HG03108 (cell line): Measurements from ENCODE around the gene SLN.

Source experiments
- ATAC-seq: cut with Tn5 transposase; IDR thresholded peaks from one replicate; pipeline ENCODE4 v1.9.1; 2021; ENCODE audit warnings: moderate library complexity; ENCODE audit not compliant: unreplicated experiment

SLN gene

DNA sequence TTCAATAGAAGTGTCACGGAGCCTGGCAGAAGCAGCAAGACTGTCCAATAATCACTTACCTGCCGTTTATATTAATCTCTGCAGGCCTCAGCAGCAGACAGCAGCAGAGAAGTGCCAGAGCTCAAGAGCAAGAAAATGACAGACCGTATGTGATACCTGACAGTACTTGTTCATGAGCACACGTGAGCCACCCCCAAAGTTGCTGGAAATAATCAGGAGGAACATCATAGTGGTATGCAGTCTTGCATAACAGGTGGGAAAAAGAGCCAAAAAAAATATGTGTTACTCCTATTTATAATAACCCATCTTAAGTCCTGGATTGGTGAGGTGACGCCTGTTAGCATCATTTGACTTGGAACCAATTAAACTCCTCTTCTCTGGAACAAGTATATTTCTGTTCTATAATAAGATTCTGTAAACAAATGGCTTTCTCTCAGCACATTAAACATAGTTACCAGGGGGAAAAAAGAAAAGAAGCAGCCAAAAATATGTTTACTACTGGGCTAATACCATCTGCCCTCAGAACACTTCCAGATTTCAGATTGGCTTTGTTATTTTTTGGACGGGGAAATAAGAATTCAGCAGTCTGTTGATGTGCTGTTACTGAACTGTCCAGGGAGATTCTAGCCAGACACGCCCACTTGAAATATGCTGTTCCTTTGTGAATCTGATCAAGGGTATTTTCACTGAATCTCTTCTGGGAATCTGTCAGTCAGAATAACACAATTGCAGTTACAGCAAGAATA, 7.9 kb upstream of the SLN start:
- ATAC-seq: no peak

- ATAC-seq: no peak
Observed at GRCh38 chr11:107719073-107719472, 7.2 kb upstream of the SLN start.

GRCh38 chr11:107716884-107717532, 5.2 kb upstream of the SLN start:
- no peak for ATAC-seq

GRCh38 chr11:107713009-107713408, 1.2 kb upstream of the SLN start:
- ATAC-seq: no peak

DNA sequence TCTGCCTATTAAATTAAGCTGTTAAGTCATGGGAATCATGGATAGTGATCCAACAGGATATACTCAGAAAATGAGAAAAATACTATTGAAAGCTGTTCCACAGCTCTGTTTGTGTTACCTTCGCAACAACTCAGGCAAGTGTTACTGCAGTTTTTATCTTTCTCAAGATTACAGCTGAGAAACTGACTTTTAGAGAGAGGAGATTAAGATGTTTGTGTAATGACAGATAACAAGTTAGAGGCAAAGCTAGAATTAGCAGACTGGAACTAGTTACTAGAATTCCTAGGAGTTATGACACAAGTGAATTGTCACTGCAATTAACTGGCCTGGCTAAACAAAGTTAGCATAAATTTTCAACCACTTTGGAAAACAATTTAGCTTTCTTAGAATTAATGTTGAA, 1.6 kb downstream of the SLN start:
- ATAC-seq: no peak

GRCh38 chr11:107708792-107709191, 3.1 kb downstream of the SLN start:
- ATAC-seq: no peak

GRCh38 chr11:107707807-107708206, 4.0 kb downstream of the SLN start:
- no peak for ATAC-seq

DNA sequence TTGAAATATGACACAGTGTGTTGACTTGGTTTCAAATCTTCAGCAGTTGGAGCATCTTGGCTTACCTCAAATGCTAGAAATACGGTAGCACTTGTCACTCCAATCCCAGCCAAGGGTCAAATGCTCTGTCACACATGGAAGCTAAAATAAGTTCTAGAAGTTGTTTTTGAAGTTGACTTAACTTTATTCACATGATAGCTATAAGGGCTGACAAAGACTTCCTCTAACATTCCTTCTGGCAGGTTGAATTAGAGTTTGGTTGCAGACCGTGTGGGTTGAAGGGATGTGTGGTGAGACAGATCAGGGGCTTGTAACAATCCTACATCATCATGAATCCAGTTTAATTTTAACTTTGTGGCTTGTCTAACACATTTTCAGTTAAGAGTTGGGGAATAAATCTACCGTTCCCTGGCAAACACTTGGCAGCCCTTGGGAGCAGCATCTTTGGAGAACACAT, 4.6 kb downstream of the SLN start:
- ATAC-seq: no peak

- no peak for ATAC-seq
Observed at GRCh38 chr11:107706531-107706930, 5.3 kb downstream of the SLN start.

- ATAC-seq: no peak
Observed at GRCh38 chr11:107705027-107705426, 6.8 kb downstream of the SLN start.

GRCh38 chr11:107704451-107704850, 7.4 kb downstream of the SLN start:
- ATAC-seq: no peak

GRCh38 chr11:107702723-107703122, 9.1 kb downstream of the SLN start:
- ATAC-seq: no peak

- no peak for ATAC-seq
Observed at GRCh38 chr11:107702109-107702660, 9.7 kb downstream of the SLN start.

DNA sequence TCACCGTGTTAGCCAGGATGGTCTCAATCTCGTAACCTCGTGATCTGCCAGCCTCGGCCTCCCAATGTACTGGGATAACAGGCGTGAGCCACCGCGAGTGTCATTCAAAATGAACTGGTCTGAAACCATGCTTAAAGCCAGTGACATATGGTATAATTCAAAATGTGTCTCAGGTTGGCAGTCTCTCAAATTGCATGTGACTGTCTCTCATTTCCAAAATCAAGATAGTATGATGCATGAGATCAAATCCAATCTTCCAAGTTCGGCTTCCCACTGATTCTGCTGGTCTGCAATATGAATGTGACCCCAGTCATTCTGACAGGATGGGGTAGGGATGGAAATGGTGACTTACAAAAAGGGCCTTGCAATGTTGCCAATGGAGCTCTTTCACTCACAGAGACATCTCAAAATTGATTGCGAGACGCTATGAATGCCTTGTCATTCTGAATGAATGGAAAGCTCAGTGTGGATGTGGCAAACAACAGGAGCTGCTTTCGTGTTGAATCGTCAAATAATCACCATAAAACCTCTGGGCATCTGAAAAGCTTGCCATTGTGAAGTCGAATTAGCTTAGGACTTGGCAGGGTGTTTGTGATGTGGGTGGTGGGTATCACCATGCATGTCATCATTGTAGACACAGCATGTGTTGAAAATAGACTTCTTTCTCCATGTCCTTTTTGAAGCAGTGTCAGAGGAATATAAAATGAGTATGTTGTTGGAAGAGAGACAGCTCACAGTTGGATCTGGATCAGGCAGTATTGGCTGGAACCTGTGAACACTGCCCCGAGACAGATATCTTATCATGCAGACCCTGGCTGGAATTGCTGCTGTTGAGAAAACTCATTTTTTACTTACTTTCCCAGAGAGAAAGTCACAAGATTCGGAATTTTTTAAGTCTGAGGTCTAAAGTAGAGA, 12.2 kb downstream of the SLN start:
- ATAC-seq: no peak

DNA sequence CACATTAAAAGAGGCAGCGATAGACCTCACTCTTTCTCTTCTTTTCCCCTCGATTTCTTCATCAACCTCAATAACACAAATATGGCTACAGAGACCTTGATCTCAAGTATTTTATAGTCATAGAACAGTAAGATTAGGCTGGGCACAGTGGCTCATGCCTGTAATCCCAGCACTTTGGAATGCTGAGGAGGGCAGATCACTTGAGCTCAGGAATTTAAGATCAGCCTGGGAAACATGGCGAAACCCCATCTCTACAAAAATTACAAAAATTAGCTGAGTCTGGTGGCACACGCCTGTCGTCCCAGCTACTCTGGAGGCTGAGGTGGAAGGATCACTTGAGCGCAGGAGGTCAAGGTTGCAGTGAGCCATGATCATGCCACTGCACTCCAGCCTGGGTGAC, 14.6 kb downstream of the SLN start:
- ATAC-seq: no peak

GRCh38 chr11:107696140-107696539, 15.7 kb downstream of the SLN start:
- ATAC-seq: no peak

- no peak for ATAC-seq
Observed at GRCh38 chr11:107695446-107695845, 16.4 kb downstream of the SLN start.

GRCh38 chr11:107691000-107691750, 20.7 kb downstream of the SLN start:
- ATAC-seq: no peak

- no peak for ATAC-seq
Observed at GRCh38 chr11:107689317-107690202, 22.3 kb downstream of the SLN start.
